Ovary (tissue), 9 donors: Measurements from ENCODE around the gene TANK. TPM values are rescaled to one million over a fixed set of nuclear protein-coding genes. Genes with fewer than 3 reads are reported as not detected.

Experiments
- DNase-seq, 5 donors: peaks; one replicate each; pipeline ENCODE4 v3.0.0-alpha.2; 2019 to 2020
- H3K27ac ChIP-seq, 2 donors: fragments of 200-600 bp; one replicate each; pipeline versions ENCODE4 v1.5.1 to v1.8.0; 2019 to 2022
- H3K27me3 ChIP-seq: fragments of 200-600 bp; one replicate; pipeline ENCODE4 v1.8.0; 2022
- H3K36me3 ChIP-seq: fragments of 200-600 bp; sonication (generic); one replicate; pipeline ENCODE4 v1.5.1; 2019
- H3K4me1 ChIP-seq: one replicate; pipeline ENCODE4 v1.8.1; 2013; ENCODE audit warnings: mild to moderate bottlenecking, moderate library complexity; ENCODE audit not compliant: insufficient read depth
- H3K4me3 ChIP-seq: fragments of 200-600 bp; sonication (generic); one replicate; pipeline ENCODE4 v1.5.1; 2017
- H3K9me3 ChIP-seq, 2 donors: fragments of 200-600 bp in 1 of 2; sonication (generic) in 1 of 2; one replicate each; pipeline versions ENCODE4 v1.5.1 to v1.8.1; 2013 to 2019; ENCODE audit warnings: mild to moderate bottlenecking in 1 of 2, moderate library complexity in 1 of 2
- CTCF ChIP-seq, 3 donors: fragments of 450-650 bp in 2 of 3; fragments of 200-600 bp in 1 of 3; IDR thresholded peaks; one replicate each; pipeline versions ENCODE4 v1.5.1 to v1.8.0; 2016 to 2022; ENCODE audit warnings: antibody characterized with exemption in 3 of 3, mild to moderate bottlenecking in 1 of 3
- EP300 ChIP-seq: sonication (generic); formaldehyde crosslinking; IDR thresholded peaks from one replicate; pipeline ENCODE4 v1.6.1; 2017; ENCODE audit warnings: antibody characterized with exemption
- POLR2A ChIP-seq: fragments of 450-650 bp; IDR thresholded peaks from one replicate; pipeline ENCODE4 v1.6.1; 2017; ENCODE audit warnings: antibody characterized with exemption, mild to moderate bottlenecking, moderate library complexity
- WGBS, 3 donors: extraction: QIAGEN DNeasy Blood & Tissue Kit in 1 of 3; methylation state at CpG; one replicate each; pipeline versions ENCODE4 v1.1.5 to v1.1.7; 2013 to 2017; 5-methylcytosine and 5-hydroxymethylcytosine counted together
- intact Hi-C, 4 donors: fragments of 100-400 bp; cut with DNase I; formaldehyde crosslinking; loops; one replicate each; pipeline versions ENCODE4 v1.11.0 to v1.15.1; 2022 to 2023
- polyA plus RNA-seq, 2 donors: library from polyadenylated mRNA; stranded (reverse); fragments of 200-250 nt in 1 of 2; fragments of 350-450 nt in 1 of 2; fragmentation: Illumina TruSeq in 1 of 2; extraction: RNeasy Lipid Tissue Mini Kit (QIAGEN cat#74804) in 1 of 2; gene quantifications; one replicate each; pipeline ENCODE4 v1.2.3, GENCODE V29; 2013 to 2014
- total RNA-seq, 7 donors: library from RNA; depleted of rRNA in 2 of 7; stranded (reverse); fragments of >200 nt in 2 of 7; fragmentation: NEBNext Ultra II Directional in 3 of 7; extraction: Animal tissue kit (Norgen Biotek cat#: 25700) in 3 of 7; gene quantifications; one replicate each; pipeline versions ENCODE4 v1.1.0 to v1.2.4, GENCODE V29; 2016 to 2023
- donor health status: DM: no; HTN: no; CAD: no; lungs with moderate emphysema.
- donor health status: DM: no; HTN: no; CAD: no.
- donor health status: Bipolar disorder and iron deficiency.
- donor health status: DM: yes; HTN: yes; CAD: no.
- donor health status: DM: no; HTN: no; CAD: no.
- donor health status: DM: yes; HTN: yes; CAD: no.

Gene TANK
- total and polyA plus RNA-seq, 9 donors: 31.4 to 99.8 (median 52.2) TPM

DNA sequence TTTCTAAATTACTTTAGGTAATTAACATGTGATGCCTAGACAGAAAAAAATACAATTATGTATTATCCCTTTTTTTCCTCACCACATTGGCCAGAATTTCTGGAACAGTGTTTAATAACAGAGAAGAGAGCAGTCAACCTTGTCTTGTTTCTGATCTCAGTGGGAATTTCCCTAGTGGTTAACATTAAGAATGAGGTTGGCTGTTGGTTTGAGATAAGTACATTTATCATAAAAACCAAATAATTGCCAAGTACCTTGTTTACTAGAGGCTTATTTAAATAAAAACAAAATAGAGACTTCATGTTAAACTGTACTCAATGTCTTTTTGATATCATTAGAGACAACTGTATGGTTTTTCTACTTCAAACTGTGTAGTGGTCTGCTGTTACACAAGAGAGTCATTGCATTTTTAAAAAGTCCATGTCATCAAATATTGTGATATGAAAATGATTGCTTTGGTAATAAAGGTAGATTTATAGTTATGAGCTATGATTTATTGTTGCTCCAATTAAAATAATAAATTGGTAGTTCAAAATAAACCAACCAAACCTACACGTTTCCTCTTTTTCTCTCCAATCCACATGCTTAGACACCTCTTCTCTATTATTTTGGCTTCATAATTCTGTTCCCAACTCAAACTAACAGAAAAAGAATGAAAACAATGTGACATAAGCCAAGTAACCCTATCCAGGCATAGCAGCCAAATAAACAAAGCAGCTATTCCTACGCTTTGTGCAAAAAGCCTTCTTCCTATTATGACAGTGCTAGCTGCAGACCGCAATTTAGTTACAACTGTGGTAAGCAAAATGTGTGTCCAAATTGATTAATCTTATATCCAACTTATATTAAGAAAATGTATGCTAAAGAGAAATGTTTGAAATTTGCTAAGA, 20.9 kb upstream of the TANK start:
- intact Hi-C loops: no loop called here
- H3K36me3 ChIP-seq: no peaks in the 10 kb centered on the region
- WGBS, 3 donors: 3 to 11% (median 10%) methylated on average over 3 of the region's 3 CpGs
- H3K27ac ChIP-seq: peak overlapping the region in 1 of 2 donors; percentile 10
- peaks cover 10% of the 10 kb centered on the region for H3K4me1 ChIP-seq
- no peaks in the 10 kb centered on the region for H3K9me3 ChIP-seq
- no peak for DNase-seq
- H3K27me3 ChIP-seq: no peaks in the 10 kb centered on the region
- no peak for TF ChIP-seq CTCF (IDR thresholded peaks at IDR 0.05)
- no peak overlapping the region for H3K4me3 ChIP-seq

DNA sequence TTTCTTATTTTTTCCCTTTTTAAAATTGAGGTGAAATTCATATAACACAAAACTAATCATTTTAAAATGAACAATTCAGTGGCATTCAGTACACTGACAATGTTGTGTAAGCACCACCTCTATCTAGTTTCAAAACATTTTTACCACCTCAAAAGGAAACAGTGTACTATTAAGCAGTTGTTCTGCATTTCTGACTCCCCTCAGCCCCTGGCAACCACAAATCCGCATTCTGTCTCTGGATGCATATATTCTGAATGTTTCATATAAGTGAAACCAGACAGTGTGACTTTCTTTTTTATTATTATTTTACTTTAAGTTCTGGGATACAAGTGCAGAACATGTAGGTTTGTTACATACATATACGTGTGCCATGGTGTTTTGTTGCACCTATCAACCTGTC, 19.2 kb upstream of the TANK start:
- 90 to 94% (median 93%) methylated on average over 2 of the region's 2 CpGs for WGBS, 3 donors
- intact Hi-C loops: no loop called here
- no peak for DNase-seq
- H3K9me3 ChIP-seq: no peaks in the 10 kb centered on the region
- peaks cover 3% of the 10 kb centered on the region for H3K4me1 ChIP-seq
- TF ChIP-seq CTCF (IDR thresholded peaks at IDR 0.05): no peak
- no peak for TF ChIP-seq POLR2A
- no peak for TF ChIP-seq EP300
- no peaks in the 10 kb centered on the region for H3K36me3 ChIP-seq
- H3K27ac ChIP-seq: no peak overlapping the region
- no peaks in the 10 kb centered on the region for H3K27me3 ChIP-seq
- H3K4me3 ChIP-seq: no peak overlapping the region

DNA sequence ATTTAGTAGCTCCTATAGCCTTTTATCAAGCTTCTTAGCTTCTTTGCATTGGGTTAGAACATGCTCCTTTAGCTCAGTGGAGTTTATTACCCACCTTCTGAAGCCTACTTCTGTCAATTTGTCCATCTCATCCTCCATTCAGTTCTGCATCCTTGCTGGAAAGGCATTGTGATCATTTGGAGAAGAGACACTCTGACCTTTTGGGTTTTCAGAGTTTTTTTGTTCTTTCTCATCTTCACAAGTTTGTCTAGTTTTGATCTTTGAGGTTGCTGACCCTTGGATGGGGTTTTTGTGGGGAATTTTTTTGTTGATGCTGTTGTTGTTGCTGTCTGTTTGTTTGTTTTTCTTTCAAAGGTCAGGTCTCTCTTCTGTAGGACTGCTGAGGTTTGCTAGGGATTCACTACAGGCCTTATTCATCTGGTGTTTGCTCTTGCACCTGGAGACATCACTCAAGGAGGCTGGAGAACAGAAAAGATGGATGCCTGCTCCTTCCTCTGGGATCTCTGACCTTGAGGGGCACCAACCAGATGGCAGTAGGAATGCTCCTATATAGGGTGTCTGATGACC, 13.9 kb upstream of the TANK start:
- Histone ChIP-seq H3K4me3 (no peak overlapping the region), H3K27me3 (no peaks in the 10 kb centered on the region), H3K36me3 (no peaks in the 10 kb centered on the region), H3K27ac (no peak overlapping the region), H3K9me3 (peaks cover 0 to 3% of the 10 kb centered on the region in 2 donors), H3K4me1 (peaks cover 2% of the 10 kb centered on the region)
- TF ChIP-seq EP300: no peak
- TF ChIP-seq CTCF (IDR thresholded peaks at IDR 0.05): no peak
- TF ChIP-seq POLR2A: no peak
- DNase-seq: no peak
- intact Hi-C loops: no loop called here

DNA sequence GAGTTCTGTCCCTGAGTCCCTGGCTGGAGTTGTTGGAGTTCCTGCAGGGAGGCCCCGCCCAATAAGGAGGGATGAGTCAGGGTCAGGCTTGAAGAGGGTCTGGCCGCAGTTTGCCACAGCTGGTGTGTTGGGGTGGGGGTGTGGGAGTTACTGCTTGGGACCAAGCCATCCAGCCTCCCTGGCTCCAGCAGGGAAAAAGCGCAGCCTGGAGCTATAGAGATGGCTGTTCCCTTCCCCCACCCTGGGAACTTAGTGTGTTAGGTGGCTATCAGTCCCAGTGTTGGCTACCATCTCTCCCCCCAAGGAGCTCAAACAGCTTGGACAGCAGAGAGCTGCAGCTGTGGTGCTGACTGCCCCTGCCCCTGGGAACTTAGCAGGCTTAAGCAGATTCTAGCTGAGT, 13.2 kb upstream of the TANK start:
- Histone ChIP-seq H3K9me3 (peaks cover 0 to 3% of the 10 kb centered on the region in 2 donors), H3K4me1 (peaks cover 2% of the 10 kb centered on the region), H3K27me3 (no peaks in the 10 kb centered on the region), H3K4me3 (no peak overlapping the region), H3K36me3 (no peaks in the 10 kb centered on the region), H3K27ac (no peak overlapping the region)
- TF ChIP-seq POLR2A (no peak), CTCF (IDR thresholded peaks at IDR 0.05) (no peak), EP300 (no peak)
- DNase-seq: peak in 1 of 5 donors; percentile 26
- intact Hi-C loops: no loop called here
- 42 to 74% (median 51%) methylated on average over 3 of the region's 3 CpGs for WGBS, 3 donors
